D721Med (cell line): Measurements from ENCODE around the gene SKOR1.

Experiments
- DNase-seq: peaks from one replicate; pipeline ENCODE4 v3.0.0; 2011; ENCODE audit warnings: low spot score; ENCODE audit not compliant: insufficient read length
- FAIRE-seq: peaks from 2 replicates; lab custom pipeline; 2011; peaks lifted over from hg19 to GRCh38; lab: Jason Lieb, UNC
- TF ChIP-seq, protein P1 (sequence below): IDR thresholded peaks from 2 replicates; pipeline ENCODE4 v1.5.1; 2012; ENCODE audit warnings: mild to moderate bottlenecking, control low read depth; ENCODE audit not compliant: insufficient read depth; ENCODE audit errors: missing control alignments

SKOR1 gene

DNA sequence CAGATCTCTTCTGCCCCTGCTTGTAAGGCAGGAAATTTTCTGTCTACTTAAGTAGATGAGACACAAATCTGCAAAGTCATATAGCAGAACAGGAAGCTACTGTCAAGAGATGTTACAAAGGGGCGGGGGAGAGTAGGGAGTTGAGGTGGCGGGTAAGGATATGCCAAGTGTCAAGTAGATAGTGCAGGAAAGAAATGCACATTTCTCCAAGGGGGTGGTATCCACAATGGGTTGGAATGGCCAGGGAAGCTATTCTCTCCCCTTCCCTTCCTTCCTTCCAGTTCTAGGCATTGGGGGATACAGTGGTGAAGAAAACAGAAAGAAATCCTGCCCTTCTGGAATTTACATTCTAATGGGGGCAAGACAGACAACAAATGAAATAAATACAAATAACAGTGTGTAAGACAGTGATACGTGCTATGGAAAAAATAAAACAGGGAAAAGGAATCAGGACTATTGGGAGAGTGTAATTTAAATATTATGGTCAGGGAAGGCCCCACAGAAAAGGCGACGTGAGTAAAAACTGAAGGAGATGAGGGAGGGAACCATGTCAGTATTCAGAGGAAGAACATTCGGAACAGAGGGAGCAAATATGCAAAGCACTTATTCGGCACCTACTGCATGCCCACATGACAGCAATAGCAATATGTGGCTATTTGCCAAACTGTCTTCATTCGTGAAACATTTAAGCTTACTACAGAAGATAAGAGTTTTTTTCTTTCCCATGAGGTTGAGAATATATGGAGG lies 57.4 kb downstream of the SKOR1 start:
- DNase-seq (no peak), FAIRE-seq (no peak)
- TF ChIP-seq, protein P1, sequence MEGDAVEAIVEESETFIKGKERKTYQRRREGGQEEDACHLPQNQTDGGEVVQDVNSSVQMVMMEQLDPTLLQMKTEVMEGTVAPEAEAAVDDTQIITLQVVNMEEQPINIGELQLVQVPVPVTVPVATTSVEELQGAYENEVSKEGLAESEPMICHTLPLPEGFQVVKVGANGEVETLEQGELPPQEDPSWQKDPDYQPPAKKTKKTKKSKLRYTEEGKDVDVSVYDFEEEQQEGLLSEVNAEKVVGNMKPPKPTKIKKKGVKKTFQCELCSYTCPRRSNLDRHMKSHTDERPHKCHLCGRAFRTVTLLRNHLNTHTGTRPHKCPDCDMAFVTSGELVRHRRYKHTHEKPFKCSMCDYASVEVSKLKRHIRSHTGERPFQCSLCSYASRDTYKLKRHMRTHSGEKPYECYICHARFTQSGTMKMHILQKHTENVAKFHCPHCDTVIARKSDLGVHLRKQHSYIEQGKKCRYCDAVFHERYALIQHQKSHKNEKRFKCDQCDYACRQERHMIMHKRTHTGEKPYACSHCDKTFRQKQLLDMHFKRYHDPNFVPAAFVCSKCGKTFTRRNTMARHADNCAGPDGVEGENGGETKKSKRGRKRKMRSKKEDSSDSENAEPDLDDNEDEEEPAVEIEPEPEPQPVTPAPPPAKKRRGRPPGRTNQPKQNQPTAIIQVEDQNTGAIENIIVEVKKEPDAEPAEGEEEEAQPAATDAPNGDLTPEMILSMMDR: no peak

- no peak for FAIRE-seq
- TF ChIP-seq, protein P1: no peak
- DNase-seq: no peak
These were observed 58.0 kb downstream of the SKOR1 start for GRCh38 chr15:67883234-67883773.

DNA sequence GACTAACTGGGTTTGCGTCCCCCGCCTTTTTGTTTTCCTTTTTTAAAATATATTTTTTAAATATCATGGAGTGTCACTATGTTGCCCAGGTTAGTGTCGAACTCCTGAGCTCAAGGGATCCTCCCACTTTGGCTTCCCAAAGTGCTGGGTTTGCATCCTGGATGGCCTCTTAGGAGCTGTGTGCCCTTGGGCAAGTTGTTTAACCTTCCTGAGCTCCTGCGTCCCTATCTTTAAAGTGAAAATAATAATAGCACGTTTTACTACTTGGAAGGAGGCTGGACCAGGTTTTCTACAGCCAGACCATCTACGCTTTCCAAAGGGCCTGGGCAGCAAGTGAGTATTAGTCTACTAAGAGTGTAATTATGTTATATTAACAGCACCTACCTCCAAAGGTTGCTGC lies 58.7 kb downstream of the SKOR1 start:
- DNase-seq: no peak
- no peak for FAIRE-seq

More for the DNA sequence above, 58.7 kb downstream of the SKOR1 start:
- TF ChIP-seq, protein P1: no peak
